DOHH2 (cell line): ENCODE measurements around the gene CAPN1.

ENCODE experiments used
- CTCF ChIP-seq: fragments of 200-600 bp; sonication (generic); IDR thresholded peaks from one replicate; pipeline ENCODE4 v1.5.1; 2014; ENCODE audit warnings: antibody characterized with exemption, mild to moderate bottlenecking, low read depth, low read length; ENCODE audit not compliant: poor library complexity, severe bottlenecking
- EZH2phosphoT487 ChIP-seq: fragments of 200-600 bp; sonication (generic); IDR thresholded peaks from 2 replicates; pipeline ENCODE4 v1.6.1; 2017; ENCODE audit warnings: borderline replicate concordance, mild to moderate bottlenecking, antibody characterized with exemption, low read length, moderate library complexity, mixed read lengths

GRCh38 chr11:65214212-65214845 lies 32.6 kb downstream of the CAPN1 start:
- TF ChIP-seq CTCF = no peak
- TF ChIP-seq EZH2phosphoT487 = no peak
